ENCODE results near the gene DMAC2. TPM values are rescaled to one million over a fixed set of nuclear protein-coding genes. Genes with fewer than 3 reads are reported as not detected.
"Not testable (repeated sequence)": the region's sequence is repeated elsewhere in the genome, so short reads cannot be mapped to it uniquely, and the experiment has no call there.

DMAC2 gene
- total RNA-seq, 2 experiments from 2014 or later, result 44.8 to 47.0 TPM

DNA sequence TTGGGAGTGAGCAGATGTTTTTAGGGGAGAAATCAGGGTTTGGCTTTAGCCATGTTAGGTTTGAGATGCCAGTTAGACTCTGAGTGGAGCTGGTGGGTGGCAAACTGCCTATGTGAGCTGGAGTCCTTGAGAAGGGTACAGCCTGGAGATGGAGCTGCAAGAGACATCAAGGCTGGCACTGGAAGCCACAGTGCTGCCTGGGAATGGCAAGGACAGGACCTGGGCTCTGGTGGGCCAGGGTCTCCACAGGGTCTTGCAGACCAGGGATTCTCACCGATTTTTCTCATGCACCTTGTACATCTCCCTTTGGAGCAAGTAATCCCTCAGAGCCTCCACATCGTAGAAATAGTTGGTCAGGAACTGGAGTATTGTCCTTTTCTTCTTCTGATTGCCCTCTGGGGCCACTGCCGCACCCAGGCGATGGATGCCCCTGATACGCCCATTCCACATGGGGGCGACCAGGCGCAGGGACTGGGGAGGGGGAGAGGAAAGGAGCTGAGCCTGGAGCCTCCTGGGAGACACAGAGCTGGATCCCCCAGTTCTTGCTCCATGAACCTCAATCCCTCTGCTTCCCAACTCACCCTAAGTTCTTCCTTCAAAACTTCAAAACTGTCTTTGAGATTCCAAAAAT, 1.7 kb downstream of the DMAC2 start:
- H3K27me3 Mint-ChIP-seq (ENCODE audit: low read depth), result no peaks in the 10 kb centered on the region
- DNase-seq, result no peak
- ChIA-PET POLR2A (interaction anchor here (0.7 to 2.5 kb wide), 4 partner anchors 9 to 810 kb away, joined by 3 to 7 read pairs (median 4); no protein-coding TSS in a partner anchor), CTCF (interaction anchor here (0.7 to 3.2 kb wide), 5 partner anchors 10 to 131 kb away, joined by 3 to 21 read pairs (median 3); no protein-coding TSS in a partner anchor)
- ATAC-seq, result no peak
- no peaks in the 10 kb centered on the region for H3K9me3 Mint-ChIP-seq (ENCODE audit: insufficient read depth)
- peaks cover 29% of the 10 kb centered on the region for H3K4me1 Mint-ChIP-seq (ENCODE audit: low read depth)
- H3K36me3 Mint-ChIP-seq (ENCODE audit: low read depth), result peaks cover 13% of the 10 kb centered on the region
- peak overlapping the region; percentile 43 for H3K27ac Mint-ChIP-seq
- peak overlapping the region; percentile 34 for H3K4me3 Mint-ChIP-seq

DNA sequence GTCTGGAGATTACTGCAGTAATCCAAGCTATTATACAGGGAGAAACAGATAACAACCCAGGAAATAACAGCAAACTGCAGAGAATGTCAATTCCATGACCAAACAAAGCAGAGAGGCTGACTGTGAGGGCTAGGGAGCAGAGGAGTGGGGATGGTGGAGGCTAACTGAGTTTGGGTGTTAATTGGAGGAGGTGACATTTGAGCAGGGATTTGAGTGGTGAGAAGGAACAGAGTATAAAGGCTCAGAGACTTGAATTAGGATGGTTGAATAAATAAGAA, 3.1 kb downstream of the DMAC2 start:
- ChIA-PET CTCF (interaction anchor here (1.0 to 2.1 kb wide), 2 partner anchors 12 to 134 kb away, joined by 3 to 7 read pairs; no protein-coding TSS in a partner anchor), POLR2A (interaction anchor here (1.3 kb wide), 1 partner anchor 9 kb away, joined by 5 read pairs; the partner anchor contains the start of gene B3GNT8)
- Mint-ChIP-seq H3K4me1 (ENCODE audit: low read depth) (peaks cover 30% of the 10 kb centered on the region), H3K27ac (peak overlapping the region; percentile 45), H3K9me3 (ENCODE audit: insufficient read depth) (no peaks in the 10 kb centered on the region), H3K36me3 (ENCODE audit: low read depth) (peaks cover 27% of the 10 kb centered on the region), H3K27me3 (ENCODE audit: low read depth) (no peaks in the 10 kb centered on the region), H3K4me3 (no peak overlapping the region)
- DNase-seq (no peak), ATAC-seq (no peak)

DNA sequence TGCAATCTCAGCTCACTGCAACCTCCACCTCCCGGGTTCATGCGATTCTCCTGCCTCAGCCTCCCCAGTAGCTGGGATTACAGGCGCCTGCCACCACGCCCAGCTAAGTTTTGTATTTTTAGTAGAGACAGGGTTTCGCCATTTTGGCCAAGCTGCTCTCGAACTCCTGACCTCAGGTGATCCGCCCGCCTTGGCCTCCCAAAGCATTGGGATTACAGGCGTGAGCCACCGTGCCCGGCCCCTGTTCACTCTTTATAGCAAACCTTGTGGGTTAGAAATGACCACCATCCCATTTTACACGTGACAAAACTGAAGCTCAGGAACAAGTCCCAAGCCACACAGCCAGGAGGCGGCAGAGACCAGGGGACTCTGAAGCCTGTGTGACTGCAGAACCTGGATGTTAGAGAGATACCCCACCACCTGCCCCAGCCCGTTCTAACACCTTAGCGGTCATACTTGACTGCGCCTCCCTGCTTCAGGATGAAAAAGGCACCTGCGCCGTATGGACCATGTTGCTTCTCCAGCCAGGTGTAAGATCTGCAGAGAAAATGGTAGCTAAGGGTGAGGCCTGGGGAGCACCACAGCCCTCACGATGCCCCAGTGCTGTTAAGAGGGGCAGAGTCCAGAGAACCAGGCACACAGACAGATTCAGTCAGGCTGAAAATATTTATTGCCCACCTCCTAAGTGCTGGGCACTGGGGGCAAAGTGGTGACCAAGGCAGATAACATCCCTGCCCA, 3.6 kb downstream of the DMAC2 start:
- peaks cover 32% of the 10 kb centered on the region for H3K4me1 Mint-ChIP-seq (ENCODE audit: low read depth)
- H3K9me3 Mint-ChIP-seq (ENCODE audit: insufficient read depth), result no peaks in the 10 kb centered on the region
- H3K27ac Mint-ChIP-seq, result no peak overlapping the region
- DNase-seq, result no peak
- no peak for ATAC-seq
- H3K36me3 Mint-ChIP-seq (ENCODE audit: low read depth), result peaks cover 31% of the 10 kb centered on the region
- no peak overlapping the region for H3K4me3 Mint-ChIP-seq
- no peaks in the 10 kb centered on the region for H3K27me3 Mint-ChIP-seq (ENCODE audit: low read depth)
- ChIA-PET POLR2A (interaction anchor here (1.3 kb wide), 1 partner anchor 8 kb away, joined by 5 read pairs; the partner anchor contains the start of gene B3GNT8), CTCF (interaction anchor here (1.0 to 2.1 kb wide), 2 partner anchors 9 to 13 kb away, joined by 4 to 7 read pairs; partner anchors contain the start of gene B3GNT8)

DNA sequence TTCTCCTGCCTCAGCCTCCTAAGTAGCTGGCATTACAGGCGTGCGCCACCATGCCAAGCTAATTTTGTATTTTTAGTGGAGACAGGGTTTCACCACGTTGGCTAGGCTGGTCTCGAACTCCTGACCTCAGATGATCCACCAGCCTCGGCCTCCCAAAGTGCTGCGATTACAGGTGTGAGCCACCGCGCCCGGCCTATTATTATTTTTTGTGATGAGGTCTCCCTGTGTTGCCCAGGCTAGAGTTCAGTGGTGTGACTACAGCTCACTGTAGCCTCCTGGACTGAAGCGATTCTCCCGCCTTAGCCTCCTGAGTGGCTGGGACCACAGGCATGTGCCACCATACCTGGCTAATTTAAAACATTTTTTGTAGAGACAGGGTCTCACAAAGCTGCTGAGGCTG, 4.3 kb downstream of the DMAC2 start:
- ChIA-PET CTCF (interaction anchor here (1.0 kb wide), 1 partner anchor 8 kb away, joined by 4 read pairs; the partner anchor contains the start of gene B3GNT8), POLR2A (interaction anchor here (1.3 kb wide), 1 partner anchor 8 kb away, joined by 5 read pairs; the partner anchor contains the start of gene B3GNT8)
- not testable (repeated sequence) for H3K4me3 Mint-ChIP-seq; H3K27ac Mint-ChIP-seq; DNase-seq; ATAC-seq; H3K9me3 Mint-ChIP-seq (ENCODE audit: insufficient read depth); H3K27me3 Mint-ChIP-seq (ENCODE audit: low read depth)
- peaks cover 35% of the 10 kb centered on the region for H3K4me1 Mint-ChIP-seq (ENCODE audit: low read depth)
- peaks cover 34% of the 10 kb centered on the region for H3K36me3 Mint-ChIP-seq (ENCODE audit: low read depth)

DNA sequence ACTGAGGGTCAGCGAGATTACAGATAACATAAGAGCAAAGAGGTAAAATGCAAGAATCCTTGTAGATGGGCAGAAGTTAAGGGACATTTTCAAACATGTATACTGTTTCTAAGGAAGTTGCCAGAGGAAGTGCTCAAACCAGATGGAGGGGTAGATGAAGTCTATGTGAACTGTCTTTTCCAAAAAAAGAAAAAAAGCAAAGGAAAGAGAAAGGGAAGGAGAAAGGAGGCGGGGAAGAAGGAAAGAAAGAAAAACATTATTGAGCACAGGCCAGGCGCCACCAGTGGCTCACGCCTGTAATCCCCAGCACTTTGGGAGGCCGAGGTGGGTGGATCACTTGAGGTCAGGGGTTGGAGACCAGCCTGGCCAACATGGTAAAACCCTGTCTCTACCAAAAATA, 5.3 kb downstream of the DMAC2 start:
- CTCF ChIA-PET, result interaction anchor here (0.8 kb wide), 1 partner anchor 129 kb away, joined by 3 read pairs; no protein-coding TSS in a partner anchor
- Mint-ChIP-seq H3K27me3 (ENCODE audit: low read depth) (no peaks in the 10 kb centered on the region), H3K4me1 (ENCODE audit: low read depth) (peaks cover 30% of the 10 kb centered on the region)

GRCh38 chr19:41433171-41433570, 6.5 kb downstream of the DMAC2 start:
- DNase-seq, result no peak
- Mint-ChIP-seq H3K9me3 (ENCODE audit: insufficient read depth) (no peaks in the 10 kb centered on the region), H3K4me3 (no peak overlapping the region), H3K36me3 (ENCODE audit: low read depth) (peaks cover 39% of the 10 kb centered on the region), H3K27ac (no peak overlapping the region), H3K4me1 (ENCODE audit: low read depth) (peaks cover 35% of the 10 kb centered on the region), H3K27me3 (ENCODE audit: low read depth) (no peaks in the 10 kb centered on the region)
- ChIA-PET CTCF (no interaction called here), POLR2A (interaction anchor here (0.7 kb wide), 1 partner anchor 129 kb away, joined by 3 read pairs; no protein-coding TSS in a partner anchor)
- no peak for ATAC-seq

More for the DNA sequence above, 5.3 kb downstream of the DMAC2 start:
- peak overlapping the region; percentile 39 for H3K27ac Mint-ChIP-seq
- ATAC-seq, result no peak
- H3K36me3 Mint-ChIP-seq (ENCODE audit: low read depth), result peaks cover 35% of the 10 kb centered on the region
- POLR2A ChIA-PET, result no interaction called here
- no peaks in the 10 kb centered on the region for H3K9me3 Mint-ChIP-seq (ENCODE audit: insufficient read depth)
- no peak overlapping the region for H3K4me3 Mint-ChIP-seq
- no peak for DNase-seq

DNA sequence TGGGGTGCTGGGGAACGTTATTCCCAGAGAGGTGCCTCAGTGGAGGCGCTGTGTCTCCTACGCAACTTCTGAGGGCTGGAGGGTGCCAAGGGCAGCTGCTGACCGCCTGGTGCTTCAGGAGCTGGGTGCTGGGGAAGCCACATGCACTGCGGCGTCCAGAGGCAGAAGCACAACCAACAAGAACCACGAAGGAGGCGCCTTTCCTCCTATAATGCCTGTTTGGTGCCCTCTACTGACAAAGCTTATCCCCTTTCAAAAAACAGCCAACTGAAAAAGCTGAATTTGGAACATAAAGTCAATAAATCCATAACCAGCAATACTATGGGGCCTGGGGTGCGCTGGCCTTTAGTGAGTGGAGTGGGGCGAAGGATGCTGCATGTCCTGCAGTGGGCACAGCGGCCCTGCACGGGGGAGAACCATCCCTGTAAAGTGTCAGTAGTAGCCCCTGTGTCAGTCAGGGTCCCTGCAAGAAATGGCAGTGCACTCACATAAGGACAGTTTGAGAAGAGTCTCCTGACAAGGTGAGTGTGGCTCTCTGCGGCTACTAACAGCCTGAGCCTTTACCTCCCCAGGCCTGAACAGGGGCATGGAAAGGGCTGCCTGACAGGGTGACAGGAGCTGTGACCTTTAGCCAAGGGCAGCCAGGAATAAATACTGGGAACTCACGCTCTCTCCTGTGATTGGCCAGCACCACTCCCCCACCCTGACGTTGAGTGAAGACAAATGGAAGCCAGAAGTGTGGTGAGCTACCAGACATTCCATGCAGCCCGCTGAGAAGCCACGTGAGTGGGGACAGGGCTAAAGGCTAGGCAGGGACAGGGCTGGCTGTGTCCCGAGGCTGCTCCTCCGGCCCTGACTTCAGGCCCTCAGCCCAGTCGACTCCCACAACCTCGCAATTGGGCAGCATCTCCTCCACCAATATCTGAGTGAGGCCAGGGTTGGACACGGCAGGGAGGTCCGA, 8.0 kb downstream of the DMAC2 start:
- no peaks in the 10 kb centered on the region for H3K9me3 Mint-ChIP-seq (ENCODE audit: insufficient read depth)
- peak overlapping the region; percentile 39 for H3K27ac Mint-ChIP-seq
- CTCF ChIA-PET, result interaction anchor here (0.6 to 1.7 kb wide), 10 partner anchors 8 to 105 kb away, joined by 3 to 8 read pairs (median 4); partner anchors contain the start of genes B9D2 and DMAC2
- H3K4me3 Mint-ChIP-seq, result no peak overlapping the region
- no peak for ATAC-seq
- no peaks in the 10 kb centered on the region for H3K27me3 Mint-ChIP-seq (ENCODE audit: low read depth)
- peak; percentile 48 for DNase-seq
- H3K36me3 Mint-ChIP-seq (ENCODE audit: low read depth), result peaks cover 34% of the 10 kb centered on the region
- POLR2A ChIA-PET, result no interaction called here
- H3K4me1 Mint-ChIP-seq (ENCODE audit: low read depth), result peaks cover 41% of the 10 kb centered on the region

DNA sequence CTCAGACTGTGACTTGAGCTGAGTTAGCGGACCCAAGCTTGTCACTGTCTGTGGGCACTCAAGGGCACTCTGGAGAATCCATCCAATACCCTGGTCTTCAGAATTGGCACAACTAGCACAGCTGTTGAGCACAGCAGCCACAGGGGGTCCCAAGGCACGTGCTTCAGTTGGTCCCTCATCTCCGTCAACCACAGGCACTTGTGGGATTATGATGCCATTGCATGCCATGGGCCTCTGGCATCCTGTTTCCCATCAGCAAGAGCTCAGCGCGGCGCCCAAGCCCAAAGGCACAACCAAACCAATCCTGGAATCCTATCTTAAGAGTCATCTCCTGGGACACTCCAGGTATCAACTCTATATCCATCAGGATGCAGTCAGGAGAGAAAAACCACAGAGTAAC, 8.8 kb downstream of the DMAC2 start:
- Mint-ChIP-seq H3K9me3 (ENCODE audit: insufficient read depth) (no peaks in the 10 kb centered on the region), H3K27ac (no peak overlapping the region), H3K4me3 (no peak overlapping the region), H3K36me3 (ENCODE audit: low read depth) (peaks cover 29% of the 10 kb centered on the region), H3K4me1 (ENCODE audit: low read depth) (peaks cover 45% of the 10 kb centered on the region), H3K27me3 (ENCODE audit: low read depth) (no peaks in the 10 kb centered on the region)
- ChIA-PET POLR2A (interaction anchor here (0.8 kb wide), 1 partner anchor 79 kb away, joined by 3 read pairs; no protein-coding TSS in a partner anchor), CTCF (interaction anchor here (0.6 to 1.7 kb wide), 11 partner anchors 9 to 119 kb away, joined by 3 to 8 read pairs (median 4); partner anchors contain the start of genes B9D2 and DMAC2)
- ATAC-seq, result no peak
- DNase-seq, result no peak

- peaks cover 53% of the 10 kb centered on the region for H3K4me1 Mint-ChIP-seq (ENCODE audit: low read depth)
- H3K4me3 Mint-ChIP-seq, result peak overlapping the region; percentile 77
- peak; percentile 42 for DNase-seq
- no peaks in the 10 kb centered on the region for H3K9me3 Mint-ChIP-seq (ENCODE audit: insufficient read depth)
- H3K27me3 Mint-ChIP-seq (ENCODE audit: low read depth), result no peaks in the 10 kb centered on the region
- ATAC-seq, result no peak
- ChIA-PET CTCF (interaction anchor here (1.1 to 2.0 kb wide), 4 partner anchors 9 to 76 kb away, joined by 3 to 14 read pairs (median 6); partner anchors contain the start of gene DMAC2), POLR2A (interaction anchor here (0.6 to 1.7 kb wide), 3 partner anchors 7 to 10 kb away, joined by 3 to 5 read pairs (median 4); no protein-coding TSS in a partner anchor)
- peak overlapping the region; percentile 84 for H3K27ac Mint-ChIP-seq
- H3K36me3 Mint-ChIP-seq (ENCODE audit: low read depth), result peaks cover 33% of the 10 kb centered on the region
Observed at GRCh38 chr19:41428481-41428859, 11.2 kb downstream of the DMAC2 start.

- Mint-ChIP-seq H3K9me3 (ENCODE audit: insufficient read depth) (no peaks in the 10 kb centered on the region), H3K36me3 (ENCODE audit: low read depth) (peaks cover 30% of the 10 kb centered on the region), H3K27ac (peak overlapping the region; percentile 84), H3K27me3 (ENCODE audit: low read depth) (no peaks in the 10 kb centered on the region), H3K4me1 (ENCODE audit: low read depth) (peaks cover 53% of the 10 kb centered on the region), H3K4me3 (peak overlapping the region; percentile 77)
- ATAC-seq, result peak; percentile 71
- DNase-seq, result peak; percentile 59
- POLR2A ChIA-PET, result interaction anchor here (0.6 to 1.7 kb wide), 3 partner anchors 8 to 825 kb away, joined by 3 to 5 read pairs (median 3); no protein-coding TSS in a partner anchor
- CTCF ChIA-PET, result interaction anchor here (0.9 to 2.0 kb wide), 6 partner anchors 7 to 143 kb away, joined by 3 to 14 read pairs (median 4); partner anchors contain the start of gene DMAC2
Observed at GRCh38 chr19:41427647-41428480, 11.8 kb downstream of the DMAC2 start.
